ENCODE results near the gene GRM4.

GRM4 gene

DNA sequence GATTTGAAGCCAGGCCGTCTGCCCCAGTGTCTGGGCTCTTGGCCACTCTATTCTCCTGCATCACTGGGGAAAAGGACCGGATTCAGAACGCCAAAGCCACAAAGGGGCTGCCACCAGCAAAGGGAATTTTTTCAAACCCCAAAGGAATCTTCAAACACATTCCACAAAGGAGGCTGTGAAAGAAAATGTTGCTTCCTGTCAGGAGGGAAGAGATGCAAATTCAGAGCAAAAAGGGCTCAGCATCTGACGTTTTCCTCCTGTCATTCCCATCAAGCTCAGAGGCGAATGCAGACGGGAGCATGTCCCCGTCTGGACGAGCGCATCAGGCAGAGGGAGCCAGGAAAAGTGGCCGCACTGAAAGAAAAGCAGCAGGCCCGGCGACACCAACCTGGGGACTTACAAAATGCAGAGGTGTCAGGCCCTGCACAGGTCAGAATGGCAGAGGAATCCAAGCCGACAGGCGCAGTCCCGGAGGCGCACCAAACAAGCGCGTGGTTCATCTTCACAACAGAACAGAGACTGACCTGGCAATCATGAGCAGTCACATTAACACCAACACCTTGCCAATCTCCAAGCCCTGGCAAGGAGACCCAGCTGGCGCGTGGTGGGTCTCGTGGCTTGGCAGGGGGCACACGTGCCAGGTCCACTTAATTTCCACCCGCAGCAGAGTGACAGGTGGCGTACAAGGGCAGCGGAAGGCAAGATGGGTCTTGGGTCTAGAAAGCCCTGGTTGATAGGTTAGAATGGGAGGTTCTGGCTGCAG lies 62.8 kb downstream of the GRM4 start:
- DNase-seq (ENCODE audit: low spot score): no peak
- Histone ChIP-seq H3K4me3 (no peak overlapping the region), H3K27ac (no peak overlapping the region)
- TF ChIP-seq, protein P1, sequence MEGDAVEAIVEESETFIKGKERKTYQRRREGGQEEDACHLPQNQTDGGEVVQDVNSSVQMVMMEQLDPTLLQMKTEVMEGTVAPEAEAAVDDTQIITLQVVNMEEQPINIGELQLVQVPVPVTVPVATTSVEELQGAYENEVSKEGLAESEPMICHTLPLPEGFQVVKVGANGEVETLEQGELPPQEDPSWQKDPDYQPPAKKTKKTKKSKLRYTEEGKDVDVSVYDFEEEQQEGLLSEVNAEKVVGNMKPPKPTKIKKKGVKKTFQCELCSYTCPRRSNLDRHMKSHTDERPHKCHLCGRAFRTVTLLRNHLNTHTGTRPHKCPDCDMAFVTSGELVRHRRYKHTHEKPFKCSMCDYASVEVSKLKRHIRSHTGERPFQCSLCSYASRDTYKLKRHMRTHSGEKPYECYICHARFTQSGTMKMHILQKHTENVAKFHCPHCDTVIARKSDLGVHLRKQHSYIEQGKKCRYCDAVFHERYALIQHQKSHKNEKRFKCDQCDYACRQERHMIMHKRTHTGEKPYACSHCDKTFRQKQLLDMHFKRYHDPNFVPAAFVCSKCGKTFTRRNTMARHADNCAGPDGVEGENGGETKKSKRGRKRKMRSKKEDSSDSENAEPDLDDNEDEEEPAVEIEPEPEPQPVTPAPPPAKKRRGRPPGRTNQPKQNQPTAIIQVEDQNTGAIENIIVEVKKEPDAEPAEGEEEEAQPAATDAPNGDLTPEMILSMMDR (IDR thresholded peaks at IDR 0.05): no peak

DNA sequence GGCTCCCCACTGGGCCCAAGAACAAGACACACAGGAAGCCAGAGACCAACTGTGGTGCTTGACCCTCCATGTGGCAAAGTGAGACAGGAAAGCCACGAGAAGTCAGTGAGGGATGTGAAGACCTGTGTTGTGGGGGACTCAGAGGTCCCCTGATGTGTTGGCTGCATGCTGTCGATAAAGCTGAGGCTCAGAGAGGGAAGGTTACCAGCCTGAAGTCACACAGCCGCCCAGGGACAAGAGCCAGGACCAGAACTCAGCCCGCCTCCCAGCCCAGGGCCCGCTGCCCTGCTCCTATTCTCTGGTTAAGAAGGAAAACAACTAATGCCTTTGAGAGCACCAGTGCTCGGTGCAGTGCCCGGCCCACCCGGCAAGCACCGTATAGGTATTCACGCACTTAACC lies 63.5 kb downstream of the GRM4 start:
- Histone ChIP-seq H3K27ac (no peak overlapping the region), H3K4me3 (no peak overlapping the region)
- no peak for DNase-seq (ENCODE audit: low spot score)
- TF ChIP-seq, protein P1 (IDR thresholded peaks at IDR 0.05): no peak

DNA sequence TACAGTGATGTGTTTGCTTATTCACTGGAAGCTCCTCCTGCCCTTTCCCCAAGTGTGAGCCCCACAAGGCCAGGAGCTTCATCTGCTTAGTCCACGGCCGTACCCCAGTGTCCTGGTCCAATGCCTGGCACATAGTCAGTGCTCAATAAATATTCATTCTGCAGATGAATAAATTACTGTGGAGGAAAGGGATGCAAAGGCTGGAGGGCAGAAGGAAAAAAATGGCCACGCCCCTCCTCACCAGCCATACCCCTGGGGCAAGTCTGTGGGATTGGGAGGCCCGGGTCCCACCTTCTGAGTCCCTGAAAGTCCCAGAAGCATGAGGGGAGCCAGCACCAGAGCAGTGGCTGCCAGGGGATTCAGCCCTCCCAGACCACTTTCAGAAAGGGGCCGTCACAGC lies 65.5 kb downstream of the GRM4 start:
- H3K27ac ChIP-seq: no peak overlapping the region
- TF ChIP-seq, protein P1 (IDR thresholded peaks at IDR 0.05): no peak
- DNase-seq (ENCODE audit: low spot score): no peak
- no peak overlapping the region for H3K4me3 ChIP-seq

DNA sequence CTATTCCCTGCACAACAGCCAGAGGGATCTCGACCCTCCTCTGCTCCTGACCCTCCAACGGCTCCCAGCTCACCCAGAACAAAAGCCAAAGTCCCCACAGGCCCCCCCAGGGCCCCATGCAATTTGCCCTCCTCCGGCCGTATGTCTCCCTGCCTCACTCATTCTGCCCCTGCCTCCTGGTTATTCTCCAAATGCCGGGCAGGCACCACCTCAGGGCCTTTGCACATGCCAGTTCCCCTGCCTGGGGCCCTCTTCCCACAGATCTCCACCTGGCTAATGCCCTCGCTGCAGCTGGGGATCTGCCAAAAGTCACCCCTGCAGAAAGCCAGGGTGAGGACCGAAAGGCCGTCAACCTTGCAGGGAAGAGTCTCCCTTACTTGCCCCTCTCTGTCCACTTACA lies 66.0 kb downstream of the GRM4 start:
- Histone ChIP-seq H3K27ac (no peak overlapping the region), H3K4me3 (no peak overlapping the region)
- no peak for DNase-seq (ENCODE audit: low spot score)
- TF ChIP-seq, protein P1 (IDR thresholded peaks at IDR 0.05): no peak

DNA sequence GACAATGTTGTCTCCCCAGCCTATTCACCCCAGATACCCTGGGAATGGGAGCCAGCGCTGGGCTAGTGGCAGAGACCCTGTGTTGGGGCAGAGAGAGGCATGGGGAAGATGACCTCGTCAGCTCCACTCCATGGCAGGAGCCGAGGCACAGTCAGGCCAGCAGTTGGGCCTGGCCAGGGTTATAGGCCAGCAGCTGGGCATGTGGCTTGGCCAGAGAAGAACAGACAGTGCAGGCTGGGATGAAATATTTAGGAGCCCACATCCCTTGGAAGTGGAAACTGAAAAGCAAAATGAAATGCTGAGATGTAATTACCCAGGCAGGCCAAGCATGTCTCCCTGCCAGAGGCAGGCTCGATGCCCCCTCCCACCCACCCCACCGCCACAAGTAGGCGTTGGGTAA lies 70.0 kb downstream of the GRM4 start:
- DNase-seq (ENCODE audit: low spot score): no peak
- Histone ChIP-seq H3K4me3 (no peak overlapping the region), H3K27ac (no peak overlapping the region)
- TF ChIP-seq, protein P1 (IDR thresholded peaks at IDR 0.05): no peak

DNA sequence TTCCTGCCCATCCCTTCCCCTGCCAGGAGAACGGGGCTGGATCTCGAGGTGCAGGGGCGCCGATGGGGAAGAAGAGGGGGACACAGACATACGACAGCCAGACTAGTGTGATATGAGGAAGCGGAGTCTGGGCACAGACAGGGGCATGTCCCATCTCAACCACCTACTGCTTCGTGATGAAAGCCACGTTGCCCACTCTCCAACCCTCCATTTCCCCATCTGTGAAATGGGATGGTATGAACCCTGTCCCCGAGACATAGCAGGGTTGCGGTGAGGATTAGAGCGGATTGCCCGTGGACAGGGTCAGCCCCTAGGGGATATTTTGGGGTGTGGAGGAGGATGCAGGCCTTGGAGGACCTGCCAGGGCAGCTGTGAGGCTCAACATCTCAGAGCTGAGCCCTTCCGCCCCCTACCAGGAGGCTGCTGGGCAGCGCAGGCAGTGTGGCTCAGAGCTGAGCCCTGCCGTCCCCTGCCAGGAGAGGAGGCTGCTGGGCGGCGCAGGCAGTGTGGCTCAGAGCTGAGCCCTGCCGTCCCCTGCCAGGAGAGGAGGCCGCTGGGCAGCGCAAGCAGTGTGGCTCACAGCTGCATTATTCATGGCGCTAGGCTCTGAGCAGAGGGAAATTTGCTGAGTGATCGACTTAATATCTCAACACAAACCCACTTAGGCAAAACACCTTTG lies 71.7 kb downstream of the GRM4 start:
- Histone ChIP-seq H3K27ac (no peak overlapping the region), H3K4me3 (no peak overlapping the region)
- TF ChIP-seq, protein P1 (IDR thresholded peaks at IDR 0.05): no peak
- no peak for DNase-seq (ENCODE audit: low spot score)

DNA sequence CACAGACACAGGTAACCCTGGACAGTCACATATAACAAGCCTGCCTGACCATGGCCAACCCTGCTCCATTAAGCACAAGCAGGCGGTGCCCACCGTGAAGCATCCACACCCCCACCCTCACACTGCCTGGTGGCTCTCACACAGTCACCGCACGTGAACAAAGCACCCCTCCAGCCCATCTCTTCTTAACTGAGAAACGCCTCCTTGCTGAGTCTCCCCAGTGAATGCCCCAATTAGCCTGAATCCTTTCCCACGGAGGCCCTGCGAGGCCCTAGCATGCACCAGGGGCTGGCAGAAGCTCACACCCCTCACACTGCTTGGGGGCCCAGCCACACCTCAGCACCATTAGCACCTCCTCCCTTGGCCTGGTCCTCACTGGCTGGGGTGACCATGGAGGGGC lies 72.3 kb downstream of the GRM4 start:
- Histone ChIP-seq H3K4me3 (no peak overlapping the region), H3K27ac (no peak overlapping the region)
- no peak for DNase-seq (ENCODE audit: low spot score)
- TF ChIP-seq, protein P1 (IDR thresholded peaks at IDR 0.05): no peak

Measured in coronary artery (tissue), 2 donors.